HG03521 (cell line): ENCODE measurements around the gene TMEM40.
"Not testable (repeated sequence)": the region's sequence is repeated elsewhere in the genome, so short reads cannot be mapped to it uniquely, and the experiment has no call there.

Experiments
- ATAC-seq: cut with Tn5 transposase; IDR thresholded peaks from one replicate; pipeline ENCODE4 v1.9.1; 2021; ENCODE audit warnings: mild to moderate bottlenecking, moderate library complexity; ENCODE audit not compliant: unreplicated experiment

TMEM40 gene, protein sequence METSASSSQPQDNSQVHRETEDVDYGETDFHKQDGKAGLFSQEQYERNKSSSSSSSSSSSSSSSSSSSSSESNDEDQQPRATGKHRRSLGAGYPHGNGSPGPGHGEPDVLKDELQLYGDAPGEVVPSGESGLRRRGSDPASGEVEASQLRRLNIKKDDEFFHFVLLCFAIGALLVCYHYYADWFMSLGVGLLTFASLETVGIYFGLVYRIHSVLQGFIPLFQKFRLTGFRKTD

DNA sequence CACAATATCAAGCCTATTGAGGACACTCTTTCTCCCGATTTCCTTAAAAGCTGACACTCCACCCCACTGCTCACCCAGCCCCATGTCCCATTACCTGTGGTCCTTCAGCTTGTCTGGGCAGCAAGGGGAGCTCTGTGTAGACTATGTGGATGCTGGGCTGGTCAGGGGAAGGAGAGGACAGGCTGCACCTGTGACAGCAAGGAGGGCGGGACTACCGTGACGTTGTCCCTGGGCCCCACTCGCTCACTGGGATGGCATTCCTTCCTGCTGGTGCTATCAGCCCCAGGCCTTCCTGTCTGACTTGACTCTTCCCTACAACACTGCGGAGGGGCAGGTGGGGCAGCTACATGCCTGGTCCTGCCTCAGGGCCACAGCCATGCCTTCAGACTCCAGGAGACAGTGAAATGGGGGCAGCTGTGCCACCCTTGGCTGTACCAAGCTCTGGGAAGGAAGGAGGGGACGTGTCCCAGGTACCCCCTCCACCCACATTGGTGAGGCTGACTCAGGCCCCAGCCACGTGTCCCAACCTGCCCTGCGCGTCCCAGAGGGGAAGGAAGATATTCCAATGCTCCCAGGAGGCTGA is at the start of gene TMEM40:
Gene TMEM40 (minus strand): TSS at position 163 of the 583 bp plus-strand sequence. CDS start 9,427 bp downstream, outside the sequence.
- ATAC-seq: no peak

GRCh38 chr3:12808587-12808986 is 49.5 kb upstream of the TMEM40 start:
- no peak for ATAC-seq

DNA sequence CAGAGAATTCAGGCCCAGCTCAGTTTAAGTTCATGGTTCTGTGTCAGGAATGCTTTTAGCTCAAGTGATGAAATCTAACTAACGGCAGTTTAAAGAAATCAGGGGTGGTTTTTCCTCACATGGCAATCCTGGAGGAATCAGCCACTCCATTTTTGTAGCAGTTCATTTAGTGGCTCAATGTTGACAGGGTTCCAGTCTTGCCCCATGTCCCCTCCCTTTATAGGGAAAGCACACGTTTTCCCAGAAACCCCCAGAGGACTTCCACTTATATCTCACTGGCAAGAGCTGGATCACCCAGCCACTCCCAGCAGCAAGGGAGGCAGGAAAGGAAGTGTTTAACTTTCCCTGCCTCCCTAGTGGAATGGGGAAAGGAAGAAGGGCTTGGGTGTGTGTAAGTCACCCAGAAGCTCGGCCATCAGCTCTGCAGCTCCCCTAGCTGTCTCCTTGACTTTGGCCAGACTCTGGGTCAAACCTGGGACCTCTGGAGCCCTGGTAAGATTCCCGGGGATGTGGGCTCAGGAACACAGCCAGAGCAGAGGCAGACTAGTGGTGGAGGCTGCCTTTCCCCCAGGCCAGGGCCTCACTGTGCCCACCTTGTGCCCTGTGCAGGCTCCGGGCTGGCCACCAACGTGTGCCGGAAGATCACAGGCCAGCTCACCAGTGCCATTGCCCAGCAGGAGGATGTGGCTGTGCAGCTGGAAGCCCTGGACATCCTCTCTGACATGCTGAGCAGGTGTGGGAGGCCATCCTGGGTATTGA is 48.7 kb upstream of the TMEM40 start:
- no peak for ATAC-seq

GRCh38 chr3:12807066-12807465 is 48.0 kb upstream of the TMEM40 start:
- ATAC-seq: no peak

- ATAC-seq: no peak
Observed at GRCh38 chr3:12803371-12803770, 44.3 kb upstream of the TMEM40 start.

GRCh38 chr3:12799525-12800440 is 40.7 kb upstream of the TMEM40 start:
- ATAC-seq: no peak

- ATAC-seq: no peak
Observed at GRCh38 chr3:12798559-12799179, 39.6 kb upstream of the TMEM40 start.

DNA sequence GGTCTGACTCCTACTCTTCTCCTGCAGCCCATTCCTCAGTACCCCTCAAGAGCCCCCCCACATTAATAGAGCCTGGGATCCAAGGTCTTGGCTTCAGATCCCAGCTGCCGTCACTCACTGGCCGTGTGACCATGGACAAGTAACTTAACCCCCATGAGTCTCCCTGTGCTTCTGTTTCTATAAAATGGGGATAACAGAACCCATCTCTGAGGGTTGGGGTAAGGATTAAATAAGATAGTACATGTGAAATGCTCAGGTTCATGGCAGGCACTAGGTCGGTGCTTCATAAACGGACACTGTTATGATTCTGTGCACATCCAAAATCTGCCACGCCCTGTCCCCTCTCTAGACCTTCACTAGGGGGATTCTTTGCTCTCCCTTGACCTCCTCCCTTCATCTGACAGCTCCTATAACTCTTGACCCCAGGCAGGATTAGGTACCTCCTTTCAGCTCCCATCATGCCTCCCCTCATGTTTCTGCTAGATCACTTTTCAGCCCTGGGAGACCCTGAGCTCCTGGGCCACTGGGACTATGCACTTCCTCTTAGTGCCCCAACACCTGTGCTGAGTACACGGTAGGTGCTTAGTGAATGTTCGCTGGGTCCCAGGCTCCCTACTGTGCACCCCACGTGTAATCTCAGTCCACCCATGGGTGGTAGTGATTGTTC is 39.0 kb upstream of the TMEM40 start:
- no peak for ATAC-seq

GRCh38 chr3:12797124-12797891 is 38.2 kb upstream of the TMEM40 start:
- ATAC-seq: no peak

GRCh38 chr3:12796171-12797123 is 37.4 kb upstream of the TMEM40 start, which contains the start of gene CAND2:
TSS of gene CAND2 (plus strand) at chr3:12796680. CDS start at chr3:12796721, 41 bp downstream.
- ATAC-seq: no peak

DNA sequence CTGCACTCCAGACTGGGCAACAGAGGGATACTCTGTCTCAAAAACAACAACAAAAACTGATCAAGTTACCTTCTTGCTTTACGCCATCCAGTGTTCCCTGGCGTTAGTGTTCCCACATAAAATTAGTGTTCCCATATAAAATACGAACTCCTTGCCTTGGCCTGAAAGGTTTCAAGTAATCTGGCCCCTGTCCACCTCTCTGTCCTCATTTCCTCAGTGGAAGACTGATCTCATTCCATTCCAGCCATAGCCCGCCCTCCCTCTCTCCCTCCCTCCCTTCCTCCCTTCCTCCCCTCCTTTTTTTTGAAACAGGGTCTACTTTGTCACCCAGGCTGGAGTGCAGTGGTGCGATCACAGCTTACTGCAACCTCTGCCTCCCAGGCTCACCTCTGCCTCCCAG is 34.6 kb upstream of the TMEM40 start:
- ATAC-seq: no peak

DNA sequence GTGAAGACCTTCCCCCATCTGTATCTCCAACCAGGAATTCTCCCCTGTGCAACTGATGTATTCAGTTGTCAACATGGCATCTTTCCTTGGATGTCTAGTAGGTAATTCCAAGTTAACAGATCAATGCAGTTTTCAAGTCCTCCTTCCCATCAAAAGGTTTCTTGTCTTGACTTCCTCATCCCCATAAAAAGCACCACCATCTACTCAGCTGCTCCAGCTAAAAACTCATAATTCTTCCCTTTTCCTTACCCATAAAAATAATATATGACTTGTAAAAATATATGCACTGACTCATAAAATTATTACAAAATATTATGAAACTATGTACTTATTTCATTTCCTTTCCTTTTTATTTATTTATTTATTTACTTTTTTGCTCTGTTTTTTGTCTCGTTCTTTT is 32.4 kb upstream of the TMEM40 start:
- ATAC-seq: no peak

GRCh38 chr3:12787967-12788690 is 29.1 kb upstream of the TMEM40 start:
- not testable (repeated sequence) for ATAC-seq

DNA sequence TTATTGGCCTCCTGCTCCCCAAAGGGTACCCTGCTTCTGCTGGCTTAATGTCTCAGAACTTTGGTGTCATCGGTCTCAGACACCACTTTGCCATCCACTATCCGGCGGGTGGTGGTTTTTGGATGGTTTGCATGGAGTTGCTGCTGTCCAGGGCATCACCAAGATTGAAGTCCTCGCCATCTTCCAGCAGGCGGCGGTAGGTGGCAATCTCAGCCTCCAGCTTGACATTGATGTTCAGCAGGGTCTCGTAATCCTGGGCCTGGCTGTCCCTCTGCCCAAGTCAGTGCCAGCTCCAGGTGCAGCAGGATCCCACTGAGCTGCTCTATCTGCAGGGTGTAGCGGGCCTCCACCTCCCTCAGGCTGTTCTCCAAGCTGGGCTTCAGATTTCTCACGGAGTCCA is 28.3 kb upstream of the TMEM40 start:
- ATAC-seq: not testable (repeated sequence)

- ATAC-seq: no peak
Observed at GRCh38 chr3:12785096-12785495, 26.0 kb upstream of the TMEM40 start.

DNA sequence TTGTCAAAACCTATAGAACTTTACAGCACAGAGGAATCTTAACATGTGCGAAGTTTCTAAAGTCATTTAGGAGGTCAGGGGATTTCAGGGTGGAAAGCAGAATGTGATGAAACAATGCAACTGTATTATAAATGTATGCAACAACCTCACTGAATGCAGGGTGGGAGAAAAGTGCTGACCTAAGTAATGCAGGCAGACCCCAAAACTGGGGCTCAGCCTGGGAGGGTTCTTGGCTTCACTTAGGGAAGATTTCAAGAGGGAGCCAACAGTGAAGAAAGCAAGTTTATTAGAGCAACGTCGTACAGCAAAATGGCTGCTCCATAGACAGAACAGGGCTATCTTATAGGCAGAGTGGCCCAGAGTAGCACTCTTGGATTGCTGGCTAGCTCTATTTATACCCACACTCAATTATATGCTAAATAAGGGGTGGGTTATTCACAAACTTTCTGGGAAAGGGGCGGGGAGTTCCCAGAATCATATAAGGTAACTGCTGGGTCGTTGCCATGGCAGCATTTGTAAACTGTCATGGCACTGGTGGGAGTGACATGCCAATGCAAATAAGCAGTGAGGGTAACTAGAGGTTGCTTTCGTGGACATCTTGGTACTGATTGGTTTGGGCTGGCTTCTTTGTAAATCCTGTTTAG is 23.2 kb upstream of the TMEM40 start:
- no peak for ATAC-seq

GRCh38 chr3:12780751-12781150 is 21.7 kb upstream of the TMEM40 start:
- ATAC-seq: no peak
